Activated T-cell treated with anti-CD3 and anti-CD28 coated beads for 1 hour (primary cell): ENCODE data around the gene RBM34.
"Not testable (repeated sequence)": the region's sequence is repeated elsewhere in the genome, so short reads cannot be mapped to it uniquely, and the experiment has no call there.

Source experiments
- DNase-seq: peaks from one replicate; pipeline ENCODE4 v3.0.0-alpha.2; 2020; ENCODE audit warnings: low read depth

The RBM34 gene

DNA sequence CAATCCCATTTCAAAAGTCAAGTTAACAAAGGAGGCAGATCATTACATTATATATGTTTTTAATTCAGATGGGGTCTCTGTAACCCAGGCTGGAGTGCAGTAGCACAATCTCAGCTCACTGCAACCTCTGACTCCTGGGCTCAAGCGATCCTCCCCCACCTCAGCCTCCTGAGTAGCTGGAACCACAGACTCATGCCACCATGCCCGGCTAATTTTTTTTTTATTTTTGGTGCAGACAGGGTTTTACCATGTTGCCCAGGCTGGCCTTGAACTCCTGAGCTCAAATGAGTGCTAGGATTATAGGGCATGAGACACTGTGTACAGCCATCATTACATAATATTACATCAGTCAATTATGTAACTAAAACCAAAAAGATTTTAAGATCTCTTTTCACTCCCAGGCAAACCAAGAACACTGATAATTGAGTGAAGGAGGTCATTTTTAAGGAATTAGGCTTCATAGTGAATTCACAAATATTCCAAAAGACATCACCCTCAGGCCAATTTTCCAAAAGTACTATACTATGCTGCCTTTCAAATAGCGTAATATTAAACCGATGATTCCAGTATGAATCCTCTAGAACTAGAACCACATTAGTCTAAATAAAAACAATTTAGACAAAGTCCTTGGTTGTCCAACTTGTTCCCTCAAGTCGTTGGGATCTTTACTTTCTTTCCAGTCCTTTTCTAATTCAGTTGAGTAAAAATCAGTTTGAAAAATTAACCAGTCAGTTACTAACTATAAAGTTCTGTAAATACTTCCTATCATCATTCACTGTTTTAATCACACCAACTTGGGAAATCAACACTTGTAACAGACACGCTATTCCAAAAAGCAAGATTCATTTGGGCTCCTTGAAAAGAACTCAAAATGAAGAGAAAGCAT is 48.5 kb downstream of the RBM34 start:
- no peak for DNase-seq

DNA sequence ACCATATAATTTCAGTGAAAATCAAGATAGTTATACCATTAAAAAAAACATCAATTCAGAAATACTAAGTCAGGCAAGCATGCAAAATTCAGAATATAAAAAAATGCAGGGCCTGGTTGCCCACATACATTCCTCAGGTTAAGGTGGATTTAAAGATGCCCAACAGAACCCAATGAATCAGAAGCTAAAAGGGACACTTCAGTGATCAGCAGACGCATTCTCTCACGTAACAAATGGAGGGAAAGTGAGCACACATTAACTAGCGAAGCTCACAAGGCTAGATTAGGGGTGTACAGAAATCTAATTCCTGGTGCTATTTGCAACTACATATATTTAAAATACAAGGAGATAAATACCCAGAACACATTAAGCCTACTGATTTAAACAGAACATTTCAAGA is 49.9 kb downstream of the RBM34 start:
- DNase-seq: no peak

DNA sequence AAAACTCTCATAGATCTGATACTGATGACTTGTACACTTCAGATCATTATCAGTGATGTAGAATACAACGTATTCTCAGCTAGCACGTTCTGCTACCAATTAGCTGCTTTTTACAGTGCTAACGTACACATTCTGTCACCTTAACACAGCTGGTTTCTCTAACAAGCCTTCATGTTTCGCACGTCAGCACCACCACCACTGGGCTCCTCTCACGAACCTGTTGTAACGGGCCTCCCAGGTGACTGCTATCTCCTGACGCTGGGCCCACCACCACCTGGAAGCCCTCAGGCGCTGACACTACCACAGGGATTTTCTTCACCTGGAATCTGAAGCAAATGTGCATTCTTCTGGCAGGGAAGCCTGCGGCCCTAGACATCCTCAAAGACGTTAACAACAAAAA is 52.2 kb downstream of the RBM34 start:
- no peak for DNase-seq

DNA sequence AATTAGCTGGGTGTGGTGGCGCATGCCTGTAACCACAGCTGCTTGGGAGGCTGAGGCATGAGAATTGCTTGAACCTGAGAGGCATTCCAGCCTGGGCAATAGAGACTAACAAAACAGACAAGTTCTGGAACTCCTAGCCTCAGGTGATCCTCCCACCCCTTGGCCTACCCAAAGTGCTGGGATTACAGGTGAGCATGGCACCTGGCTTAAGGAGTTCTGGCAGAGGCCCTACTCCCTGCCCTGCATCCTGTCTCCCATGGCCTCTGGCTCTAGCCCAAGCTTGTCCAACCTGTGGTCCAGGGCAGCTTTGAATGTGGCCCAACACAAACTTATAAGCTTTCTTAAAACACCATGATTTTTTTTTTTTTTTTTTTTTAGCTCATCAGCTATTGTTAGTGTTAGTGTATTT is 52.9 kb downstream of the RBM34 start:
- DNase-seq: no peak

DNA sequence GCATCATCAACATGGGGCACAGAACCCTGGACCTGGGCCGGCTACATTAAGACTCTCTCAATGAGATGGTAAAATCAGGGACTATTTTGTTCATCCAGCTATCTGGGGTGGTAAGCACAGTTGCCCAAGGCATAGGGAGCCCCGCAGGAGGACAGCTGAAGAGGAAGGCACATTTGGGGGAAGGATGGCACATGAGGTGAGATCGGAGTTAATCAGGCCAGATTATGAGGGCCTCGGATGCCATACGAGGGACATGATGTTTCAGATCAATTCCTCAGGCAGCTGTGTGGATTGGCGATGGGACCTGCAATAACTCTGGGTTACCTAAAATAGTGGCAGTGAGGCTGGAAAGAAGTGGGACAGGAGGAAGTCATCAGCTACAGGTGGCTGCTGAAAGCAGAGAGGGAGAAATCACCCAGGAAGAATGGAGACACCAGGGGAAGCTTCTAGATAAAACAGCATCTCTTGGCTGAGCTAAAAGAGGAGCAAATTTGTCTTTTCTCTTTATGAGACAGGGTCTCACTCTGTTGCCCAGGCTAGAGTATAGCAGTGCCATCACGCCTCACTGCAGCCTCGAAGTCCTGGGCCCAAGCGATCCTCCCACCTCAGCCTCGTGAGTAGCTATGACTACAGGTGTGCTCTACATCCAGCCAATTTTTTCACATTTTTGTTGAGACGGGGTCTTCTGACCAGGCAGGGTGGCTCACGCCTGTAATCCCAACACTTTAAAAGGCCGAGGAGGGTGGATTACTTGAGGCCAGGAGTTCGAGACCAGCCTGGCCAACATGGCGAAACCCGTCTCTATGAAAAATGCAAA is 53.5 kb downstream of the RBM34 start:
- DNase-seq: no peak

DNA sequence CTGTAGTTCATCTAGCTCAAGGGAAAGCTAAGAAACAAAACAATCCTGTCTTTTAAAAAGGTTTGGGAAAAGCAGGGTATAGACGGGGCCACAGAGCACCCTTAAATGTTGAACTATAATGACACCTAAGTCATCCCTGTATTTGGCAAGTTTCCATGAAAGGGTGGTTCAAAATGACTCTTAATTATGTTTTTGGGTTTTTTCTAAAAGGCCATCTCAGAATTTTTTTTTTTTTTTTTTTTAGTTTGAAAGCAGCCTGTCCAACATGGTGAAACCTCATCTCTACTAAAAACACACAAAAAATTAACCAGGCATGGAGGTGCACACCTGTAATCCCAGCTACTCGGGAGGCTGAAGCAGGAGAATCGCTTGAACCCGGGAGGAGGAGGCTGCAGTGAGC is 54.6 kb downstream of the RBM34 start:
- DNase-seq: no peak

DNA sequence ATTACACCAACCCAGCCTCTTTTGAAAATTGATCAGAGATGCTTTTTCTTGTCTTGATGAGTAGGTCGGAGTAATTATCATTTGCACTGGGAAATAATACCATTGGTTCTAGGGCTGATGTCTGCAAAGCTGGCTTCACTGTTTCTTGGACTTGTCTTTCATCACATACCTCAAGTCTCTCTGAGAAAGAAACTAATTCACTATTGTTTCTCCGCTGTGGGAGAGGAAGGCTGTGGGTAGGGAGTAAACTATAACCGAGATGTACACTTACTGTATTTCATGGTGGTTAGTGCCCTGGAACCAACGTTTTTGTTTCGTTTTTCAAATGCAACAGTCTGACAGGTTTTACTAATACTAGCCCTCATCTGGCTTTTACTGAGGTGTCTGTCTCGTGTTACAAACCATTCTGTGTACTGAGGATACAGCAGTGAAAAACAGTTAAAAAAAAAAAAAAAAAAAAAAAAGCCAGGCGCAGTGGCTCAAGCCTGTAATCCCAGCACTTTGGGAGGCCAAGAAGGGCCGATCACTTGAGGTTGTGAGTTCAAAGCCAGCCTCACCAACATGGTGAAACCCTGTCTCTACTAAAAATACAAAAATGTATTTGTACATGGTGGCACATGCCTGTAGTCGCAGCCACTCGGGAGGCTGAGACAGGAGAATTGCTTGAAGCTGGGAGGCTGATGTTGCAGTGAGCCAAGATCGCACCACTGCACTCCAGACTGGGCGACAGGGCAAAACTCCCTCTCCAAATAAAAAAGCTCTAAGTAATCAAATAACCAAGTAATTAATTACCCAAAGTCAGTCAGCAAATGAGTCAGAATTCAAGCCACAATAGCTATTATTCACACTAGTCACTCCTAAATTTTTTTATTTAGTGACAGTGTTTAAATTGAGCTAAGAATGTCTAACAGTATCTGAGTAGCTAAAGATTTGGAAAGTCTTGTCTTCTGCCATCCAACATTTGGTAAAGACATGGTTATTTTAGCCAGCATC is 55.7 kb downstream of the RBM34 start:
- no peak for DNase-seq

DNA sequence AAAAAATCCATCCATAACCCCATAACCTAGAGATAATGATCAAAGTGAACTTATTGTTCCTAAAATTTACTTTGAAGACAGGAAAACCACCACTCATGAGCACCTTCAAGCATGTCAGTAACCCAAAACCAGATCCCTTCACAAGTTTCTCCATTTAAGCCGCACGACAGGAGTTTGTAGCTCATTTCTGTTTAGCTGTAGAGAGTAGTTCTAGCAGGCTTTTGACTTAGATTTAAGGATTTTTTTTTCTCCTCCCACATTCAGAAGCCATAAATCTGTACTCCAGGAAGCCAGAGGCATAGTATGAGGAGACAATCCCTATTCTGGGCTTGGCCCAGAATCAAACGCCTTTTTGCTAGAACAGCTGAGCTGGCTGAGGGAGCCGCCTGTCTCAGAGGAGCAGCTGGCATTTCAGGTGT is 58.0 kb downstream of the RBM34 start:
- DNase-seq: no peak

DNA sequence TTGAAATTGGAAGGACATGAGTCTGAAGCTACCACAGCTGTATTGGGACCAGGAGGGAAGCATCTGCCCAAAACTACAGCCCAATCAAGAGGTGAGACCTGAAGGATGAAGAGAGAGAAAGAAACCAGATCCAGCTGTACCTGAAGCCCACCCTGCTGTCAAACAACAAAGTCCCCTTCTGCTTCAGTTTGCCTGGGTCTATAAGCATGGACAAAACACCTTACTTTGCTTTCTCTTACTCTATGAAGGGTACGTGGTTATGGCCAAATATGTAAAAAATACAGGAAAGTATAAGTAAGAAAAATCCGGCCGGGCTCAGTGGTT is 58.8 kb downstream of the RBM34 start:
- no peak for DNase-seq

DNA sequence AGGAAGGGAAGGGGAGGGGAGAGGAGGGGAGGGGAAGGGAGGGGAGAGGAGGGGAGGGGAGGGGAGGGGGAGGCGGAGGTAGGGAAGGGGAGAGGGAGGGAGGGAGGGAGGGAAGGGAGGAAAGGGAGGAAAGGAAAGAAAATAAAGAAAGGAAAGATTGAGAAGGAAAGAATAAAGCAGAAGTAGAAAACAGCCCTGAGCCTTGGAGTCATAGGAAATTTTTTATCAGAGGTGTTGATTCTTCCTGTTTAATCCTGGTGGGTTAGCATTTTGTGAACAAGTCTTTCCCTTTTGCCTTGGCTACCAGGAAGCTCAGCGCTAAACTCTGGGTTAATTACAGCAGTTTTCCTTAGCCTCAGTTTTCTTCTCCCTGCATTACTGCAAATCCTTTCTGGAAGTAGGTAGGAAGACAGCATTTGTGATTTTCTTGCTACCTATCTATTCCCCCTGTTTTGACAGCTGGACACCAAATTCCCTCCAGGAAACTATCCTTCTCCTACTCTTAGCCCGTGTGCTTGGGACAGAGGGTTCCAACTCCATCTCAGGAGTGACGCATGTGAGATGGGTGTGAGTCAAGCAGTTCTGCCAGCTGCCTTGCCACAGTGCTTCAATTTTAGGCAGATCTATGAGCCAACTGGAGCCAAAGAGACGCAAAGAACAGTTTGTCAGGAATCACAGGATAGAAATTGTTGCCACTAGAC is 59.3 kb downstream of the RBM34 start:
- no peak for DNase-seq

DNA sequence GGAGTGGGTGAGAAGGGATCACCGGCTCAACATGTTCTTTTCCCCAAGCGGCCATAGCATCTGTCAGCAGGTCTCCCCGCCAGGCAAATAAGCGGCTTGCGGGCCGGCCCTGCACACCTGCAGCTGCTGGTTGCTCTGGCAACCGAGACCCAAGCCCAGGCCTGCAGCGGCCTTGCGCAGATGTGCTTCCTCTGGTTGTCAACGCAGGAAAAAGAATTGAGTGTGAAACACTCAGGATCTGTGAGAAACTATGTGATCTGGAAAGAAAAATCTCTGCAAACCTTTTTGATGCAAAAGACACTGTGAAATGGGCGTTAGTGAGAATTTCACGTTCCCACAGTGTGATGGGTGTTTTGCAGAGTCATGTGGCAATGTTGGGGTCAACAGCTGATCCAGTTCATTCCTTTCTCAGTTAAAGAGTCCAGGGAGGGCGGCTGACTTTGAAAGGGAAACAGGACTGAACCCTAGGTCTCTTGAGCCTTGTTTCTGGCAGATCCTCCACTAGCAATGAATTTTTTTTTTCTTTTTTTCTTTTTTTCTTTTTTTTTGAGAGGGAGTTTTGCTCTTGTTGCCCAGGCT is 60.8 kb downstream of the RBM34 start:
- no peak for DNase-seq

DNA sequence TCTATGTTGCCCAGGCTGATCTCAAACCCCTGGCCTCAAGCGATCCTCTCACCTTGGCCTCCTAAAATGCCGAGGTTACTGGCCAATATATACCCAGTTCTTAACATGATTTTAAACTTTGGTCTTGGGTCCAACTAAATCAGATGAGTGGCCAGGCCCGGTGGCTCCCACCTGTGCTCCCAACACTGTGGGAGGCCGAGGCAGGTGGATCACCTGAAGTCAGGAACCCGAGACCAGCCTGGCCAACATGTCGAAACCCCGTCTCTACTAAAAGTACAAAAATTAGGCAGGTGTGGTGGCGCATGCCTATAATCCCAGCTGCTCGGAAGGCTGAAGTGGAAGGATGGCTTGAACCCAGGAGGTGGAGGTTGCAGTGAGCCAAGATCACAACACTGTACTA is 62.1 kb downstream of the RBM34 start:
- DNase-seq: no peak

DNA sequence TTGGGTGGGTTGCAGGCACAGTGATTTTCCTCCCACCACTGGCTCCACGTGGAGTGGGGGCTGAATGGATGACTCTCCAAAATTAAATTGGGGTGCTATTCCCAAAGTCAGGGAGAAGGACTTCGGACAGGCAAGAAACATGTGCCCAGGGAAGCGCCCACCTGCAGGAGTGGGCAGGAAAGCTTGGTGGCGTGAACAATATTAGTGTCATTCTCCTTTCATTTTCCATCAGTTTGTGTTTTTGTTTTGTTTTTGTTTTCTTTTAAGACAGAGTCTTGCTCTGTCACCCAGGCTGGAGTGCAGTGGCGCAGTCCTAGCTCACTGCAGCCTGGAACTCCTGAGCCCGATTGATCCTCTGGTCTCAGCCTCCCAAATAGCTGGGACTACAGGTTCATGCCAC is 62.5 kb downstream of the RBM34 start:
- DNase-seq: no peak

DNA sequence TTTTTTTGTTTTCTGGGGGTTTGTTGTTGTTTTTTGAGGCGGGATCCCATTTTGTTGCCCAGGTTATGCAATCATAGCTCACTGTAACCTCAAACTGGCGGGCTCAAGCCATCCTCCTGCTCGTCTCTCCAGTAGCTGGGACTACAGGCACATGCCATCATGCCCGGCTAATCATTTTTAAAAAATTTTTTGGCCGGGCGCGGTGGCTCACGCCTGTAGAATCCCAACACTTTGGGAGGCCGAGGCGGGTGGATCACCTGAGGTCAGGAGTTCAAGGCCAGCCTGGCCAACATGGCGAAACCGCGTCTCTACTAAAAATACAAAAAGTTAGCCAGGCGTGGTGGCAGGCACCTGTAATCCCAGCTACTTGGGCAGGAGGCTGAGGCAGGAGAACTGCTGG is 63.5 kb downstream of the RBM34 start:
- DNase-seq: not testable (repeated sequence)

DNA sequence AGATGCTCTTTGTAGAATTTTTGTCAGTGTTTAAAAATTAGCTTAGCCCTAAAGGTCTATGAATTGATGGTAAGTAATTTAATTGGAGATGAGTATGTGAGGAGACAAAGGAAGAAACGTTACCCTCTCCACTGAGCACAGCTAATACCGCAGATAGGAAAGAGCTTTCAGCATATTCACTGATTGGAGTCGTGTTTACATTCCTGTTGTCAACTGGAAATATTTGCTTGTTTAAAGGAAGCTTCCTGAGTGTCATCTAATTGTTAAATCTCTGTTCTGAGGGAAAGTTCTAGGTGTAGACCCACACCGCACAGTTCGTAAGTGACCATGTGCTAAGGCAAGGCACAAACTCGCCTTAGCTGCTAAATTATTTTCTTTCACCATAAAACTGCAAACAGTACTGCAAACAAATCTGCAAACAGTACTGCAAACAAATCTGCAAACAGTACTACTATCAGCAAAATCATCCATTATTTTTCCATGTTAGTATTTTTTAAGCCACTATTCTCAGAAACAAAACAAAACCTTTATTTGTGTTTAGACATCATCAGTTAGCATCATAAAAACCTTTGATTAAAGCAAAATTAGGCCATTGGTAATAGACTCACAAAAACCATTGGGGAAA is 65.0 kb downstream of the RBM34 start:
- no peak for DNase-seq

DNA sequence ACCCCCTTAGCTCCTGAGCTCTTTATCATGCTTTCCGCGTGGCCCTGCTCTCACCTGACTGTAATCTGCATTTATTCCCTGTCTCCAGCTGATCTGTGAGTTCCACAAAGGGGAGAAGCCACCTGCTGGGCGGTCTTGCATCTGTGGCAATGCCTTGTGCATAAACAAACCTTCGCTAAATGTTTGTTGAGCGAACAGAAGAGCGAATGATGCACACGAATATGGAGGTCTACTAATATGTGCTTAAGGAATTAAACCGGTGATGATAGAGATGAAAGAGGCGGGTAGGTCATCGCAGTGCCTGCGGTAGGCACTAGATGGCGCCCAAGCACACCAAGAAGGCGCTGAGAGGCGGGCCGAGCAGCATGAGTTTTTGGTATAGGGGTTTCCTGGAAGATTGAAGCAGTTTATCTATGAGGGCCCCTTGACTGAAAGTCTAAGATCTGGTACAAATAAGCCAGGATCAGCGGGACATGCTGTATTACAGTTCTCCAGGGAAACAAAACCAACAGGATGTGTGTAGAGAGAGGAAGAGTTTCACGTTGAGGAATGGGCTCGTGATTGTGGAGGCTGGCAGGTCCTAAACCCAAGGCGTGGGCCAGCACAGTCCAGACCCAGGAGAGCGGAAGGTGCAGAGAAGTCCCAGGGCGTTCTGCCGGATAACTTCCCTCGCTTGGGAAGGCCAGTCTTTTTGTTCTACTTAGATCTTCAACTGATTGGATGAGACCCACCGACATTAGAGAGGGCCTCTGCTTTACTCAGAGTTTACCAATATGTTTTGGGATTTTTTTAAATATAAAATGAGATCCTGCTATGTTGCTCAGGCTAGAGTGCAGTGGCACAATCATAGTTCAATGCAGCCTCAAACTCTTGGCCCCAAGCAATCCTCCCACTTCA is 67.1 kb downstream of the RBM34 start:
- DNase-seq: peak; percentile 82

DNA sequence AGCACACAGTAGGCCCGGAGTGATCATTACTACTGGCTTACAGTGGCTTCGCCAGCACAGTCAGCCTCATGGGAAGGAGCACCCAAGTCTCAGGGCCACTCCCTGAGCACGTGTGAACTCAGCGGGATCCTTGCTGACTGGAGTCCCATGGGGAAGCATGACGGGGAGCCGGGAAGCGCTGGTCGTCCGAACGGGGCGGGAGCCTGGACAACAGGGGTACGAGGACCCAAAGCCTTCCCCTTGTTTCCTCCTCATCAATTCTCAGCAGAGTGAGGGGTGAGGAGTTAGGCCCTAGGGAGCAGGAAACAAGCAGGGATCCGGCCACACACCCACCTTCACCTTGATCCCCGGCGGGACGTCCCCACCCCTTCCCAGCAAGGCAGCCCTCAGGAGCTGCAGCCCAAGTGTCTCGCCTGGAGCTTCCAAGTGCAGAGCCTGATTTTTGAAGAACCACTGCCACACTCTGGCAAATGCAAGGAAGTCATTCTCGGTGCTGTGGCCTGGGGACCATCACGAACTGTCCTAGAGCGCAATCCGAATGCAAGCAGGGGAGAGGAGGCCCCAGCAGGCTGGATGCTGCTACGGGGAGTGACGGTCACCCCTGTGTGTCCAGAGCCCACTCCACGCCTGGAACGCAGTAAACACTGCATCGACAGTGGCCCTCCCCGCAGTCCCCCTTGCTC is 67.9 kb downstream of the RBM34 start:
- no peak for DNase-seq

DNA sequence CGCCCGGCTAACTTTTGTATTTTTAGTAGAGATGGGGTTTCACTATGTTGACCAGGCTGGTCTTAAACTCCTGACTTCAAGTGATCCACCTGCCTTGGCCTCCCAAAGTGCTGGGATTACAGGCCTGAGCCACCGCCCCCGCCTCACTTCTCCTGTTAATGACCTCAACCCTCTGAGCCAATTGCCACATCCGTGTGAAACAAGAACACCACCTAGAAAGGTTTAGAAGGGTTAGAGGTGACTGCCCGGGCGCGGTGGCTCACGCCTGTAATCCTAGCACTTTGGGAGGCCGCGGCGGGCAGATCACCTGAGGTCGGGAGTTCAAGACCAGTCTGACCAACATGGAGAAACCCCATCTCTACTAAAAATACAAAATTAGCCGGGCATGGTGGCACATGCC is 68.6 kb downstream of the RBM34 start:
- DNase-seq: not testable (repeated sequence)

DNA sequence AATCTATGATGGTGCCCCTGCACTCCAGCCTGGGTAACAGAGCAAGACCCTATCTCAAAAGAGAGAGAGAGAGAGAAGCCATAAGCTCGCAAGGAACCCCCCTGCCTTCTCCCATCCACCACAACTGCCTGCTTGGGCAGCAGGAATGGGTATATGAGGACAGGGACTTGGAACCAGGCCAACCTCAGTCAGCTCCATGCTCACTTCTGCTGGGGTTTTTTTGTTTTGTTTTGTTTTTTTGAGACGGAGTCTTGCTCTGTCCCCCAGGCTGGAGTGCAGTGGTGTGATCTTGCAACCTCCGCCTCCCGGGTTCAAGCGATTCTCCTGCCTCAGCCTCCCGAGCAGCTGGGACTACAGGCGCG is 69.0 kb downstream of the RBM34 start:
- DNase-seq: not testable (repeated sequence)
